CD4-positive, alpha-beta T cell treated with Interleukin-15 for 4 hours (primary cell): ENCODE data around the gene CIAPIN1.
"Not testable (repeated sequence)": the region's sequence is repeated elsewhere in the genome, so short reads cannot be mapped to it uniquely, and the experiment has no call there.

Experiments used
- DNase-seq: peaks from one replicate; pipeline ENCODE4 v3.0.0-alpha.2; 2020; ENCODE audit warnings: low spot score

Gene CIAPIN1

GRCh38 chr16:57406881-57407280, 40.3 kb downstream of the CIAPIN1 start:
- DNase-seq: no peak

GRCh38 chr16:57405097-57405496, 42.1 kb downstream of the CIAPIN1 start:
- DNase-seq: no peak

- DNase-seq: no peak
These were observed 43.0 kb downstream of the CIAPIN1 start, which contains the start of gene CCL17 for GRCh38 chr16:57403965-57404817. CCL17 (plus strand) TSS chr16:57404767; CDS start chr16:57413933, 9,166 bp downstream.

GRCh38 chr16:57401943-57402640, 45.1 kb downstream of the CIAPIN1 start:
- DNase-seq: no peak

- DNase-seq: not testable (repeated sequence)
These were observed 49.7 kb downstream of the CIAPIN1 start for GRCh38 chr16:57397493-57397892.

GRCh38 chr16:57396786-57397185, 50.4 kb downstream of the CIAPIN1 start:
- DNase-seq: no peak

GRCh38 chr16:57395026-57395425, 52.2 kb downstream of the CIAPIN1 start:
- DNase-seq: no peak

- no peak for DNase-seq
These were observed 52.7 kb downstream of the CIAPIN1 start for GRCh38 chr16:57394444-57394843.

- DNase-seq: no peak
These were observed 54.5 kb downstream of the CIAPIN1 start for GRCh38 chr16:57392694-57393093.

GRCh38 chr16:57391708-57392107, 55.5 kb downstream of the CIAPIN1 start:
- no peak for DNase-seq

GRCh38 chr16:57391300-57391699, 55.9 kb downstream of the CIAPIN1 start:
- DNase-seq: no peak

- no peak for DNase-seq
These were observed 56.4 kb downstream of the CIAPIN1 start for GRCh38 chr16:57390636-57391295.

- DNase-seq: no peak
These were observed 58.1 kb downstream of the CIAPIN1 start for GRCh38 chr16:57389087-57389468.

GRCh38 chr16:57388359-57389086, 58.7 kb downstream of the CIAPIN1 start:
- DNase-seq: no peak

- DNase-seq: no peak
These were observed 59.4 kb downstream of the CIAPIN1 start for GRCh38 chr16:57387598-57388354.

- DNase-seq: no peak
These were observed 60.7 kb downstream of the CIAPIN1 start for GRCh38 chr16:57386381-57386951.

GRCh38 chr16:57385083-57385482, 62.1 kb downstream of the CIAPIN1 start:
- no peak for DNase-seq

GRCh38 chr16:57384248-57385070, 62.7 kb downstream of the CIAPIN1 start:
- DNase-seq: no peak

GRCh38 chr16:57383276-57384247, 63.6 kb downstream of the CIAPIN1 start:
- no peak for DNase-seq
